Measurements from ENCODE around the gene NLK.

GRCh38 chr17:28173801-28174200 is 131.3 kb downstream of the NLK start:
- no peak for TF ChIP-seq EP300 (IDR thresholded peaks at IDR 0.05)
- no peak for TF ChIP-seq CTCF (IDR thresholded peaks at IDR 0.05)
- TF ChIP-seq POLR2A (IDR thresholded peaks at IDR 0.05), result no peak
- TF ChIP-seq POLR2AphosphoS5 (IDR thresholded peaks at IDR 0.05), result no peak

All from upper lobe of left lung (tissue), 4 donors.